Activated CD4-positive, alpha-beta T cell treated with anti-CD3 and anti-CD28 coated beads, Interleukin-2, amount 10 ng/mL, durations not matched to agents 7 days and 5 days (primary cell): Measurements from ENCODE around the gene TTC28. TPM values are rescaled to one million over a fixed set of nuclear protein-coding genes. Genes with fewer than 3 reads are reported as not detected.

Source experiments
- CTCF ChIA-PET: fragments of 350-600 bp; sonication (Branson Sonifier 250); formaldehyde crosslinking; loops from one replicate; lab custom pipeline; 2021; ENCODE audit warnings: antibody characterized with exemption; lab: Charles Lee
- POLR2A ChIA-PET: fragments of 350-600 bp; sonication (Branson Sonifier 250); formaldehyde crosslinking; loops from one replicate; lab custom pipeline; 2021; ENCODE audit warnings: antibody characterized with exemption; lab: Charles Lee
- DNase-seq: peaks from one replicate; pipeline ENCODE4 v3.0.0-alpha.2; 2020
- H3K27ac Mint-ChIP-seq: one replicate; pipeline ENCODE4 v1.8.0; 2021; ENCODE audit warnings: mild to moderate bottlenecking, moderate library complexity, mixed read lengths
- H3K27me3 Mint-ChIP-seq: one replicate; pipeline ENCODE4 v1.8.0; 2021; ENCODE audit warnings: mixed read lengths
- H3K36me3 Mint-ChIP-seq: one replicate; pipeline ENCODE4 v1.8.0; 2021; ENCODE audit warnings: low read depth, mixed read lengths
- H3K4me1 Mint-ChIP-seq: one replicate; pipeline ENCODE4 v1.8.0; 2021; ENCODE audit warnings: mixed read lengths
- H3K4me3 Mint-ChIP-seq: one replicate; pipeline ENCODE4 v1.8.0; 2021; ENCODE audit warnings: mild to moderate bottlenecking, moderate library complexity, mixed read lengths
- H3K9me3 Mint-ChIP-seq: one replicate; pipeline ENCODE4 v1.8.0; 2021; ENCODE audit warnings: mixed read lengths
- total RNA-seq, 2 experiments: library from RNA; stranded (reverse); gene quantifications; one replicate each; pipeline ENCODE4 v1.2.3, GENCODE V29; 2021

Gene TTC28
- total RNA-seq, 2 experiments from 2014 or later = 0.74 to 1.2 TPM

DNA sequence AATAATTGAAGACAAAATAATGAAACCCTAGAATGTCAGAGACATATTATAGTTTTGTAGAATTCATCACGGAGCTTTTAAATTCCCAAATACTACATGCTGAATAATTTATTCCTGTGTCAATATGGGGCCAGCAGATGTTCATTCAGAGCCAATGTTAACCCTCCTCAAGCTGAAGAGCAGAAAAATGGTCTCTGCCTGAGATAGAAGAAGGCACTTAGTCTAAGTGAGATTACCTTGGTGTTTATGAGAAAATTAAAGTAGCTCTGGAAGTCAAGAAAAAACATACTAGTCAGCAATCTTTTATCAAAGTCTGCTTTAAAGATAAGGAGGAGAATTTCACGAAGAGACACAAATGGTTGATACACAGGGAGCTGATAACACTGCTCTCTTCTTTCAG, 328.2 kb downstream of the TTC28 start:
- Mint-ChIP-seq H3K4me1 (no peaks in the 10 kb centered on the region), H3K27me3 (peaks cover 1% of the 10 kb centered on the region), H3K9me3 (no peaks in the 10 kb centered on the region), H3K27ac (no peak overlapping the region), H3K36me3 (no peaks in the 10 kb centered on the region), H3K4me3 (no peak overlapping the region)
- no peak for DNase-seq
- ChIA-PET POLR2A (no interaction called here), CTCF (interaction anchor here (1.4 kb wide), 1 partner anchor 8 kb away, joined by 3 read pairs; no protein-coding TSS in a partner anchor)

DNA sequence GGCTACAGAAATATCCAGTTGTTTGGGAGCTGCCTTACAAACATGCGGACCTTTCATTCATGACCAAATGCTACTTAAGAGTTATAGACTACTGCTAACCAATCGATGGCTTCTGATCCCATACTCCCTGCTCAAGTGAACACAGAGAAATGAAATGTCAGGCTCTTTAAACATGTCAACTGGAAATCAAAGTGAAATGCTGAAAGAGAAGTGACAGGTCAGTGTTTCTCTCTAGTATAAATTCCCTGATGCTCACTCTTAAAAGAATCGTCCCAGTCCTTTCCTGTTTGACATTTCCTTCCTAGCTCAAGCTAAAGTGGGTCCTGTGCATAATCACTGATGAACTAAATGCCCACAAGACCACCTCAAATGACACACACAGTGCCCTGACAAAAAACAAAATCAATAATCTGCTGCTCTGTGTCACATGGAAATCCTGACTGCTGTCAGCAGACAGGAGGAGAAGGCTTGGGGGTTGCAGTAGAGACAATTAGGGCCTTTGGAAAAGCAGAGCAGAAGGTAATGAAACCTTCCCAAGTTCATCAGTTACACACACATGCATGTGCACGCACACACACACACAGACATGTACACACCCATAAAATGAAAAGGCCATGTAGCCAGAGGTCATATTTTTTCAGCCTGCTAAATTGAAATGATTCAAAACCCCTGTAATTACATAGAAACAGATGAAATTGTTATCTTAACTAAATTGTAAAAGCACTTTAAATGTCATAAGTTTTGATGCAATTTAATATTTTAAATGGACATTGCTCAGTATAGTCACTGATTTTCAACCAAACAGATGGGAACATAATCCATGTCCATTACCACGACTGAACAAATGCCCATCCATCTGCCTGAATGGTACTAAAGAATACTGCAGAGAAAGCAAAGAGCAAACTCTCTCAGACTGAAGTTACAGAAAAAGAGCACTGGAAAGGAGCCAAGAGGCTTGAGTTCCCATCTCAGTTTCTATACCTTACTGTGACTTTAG, 330.7 kb downstream of the TTC28 start:
- no peaks in the 10 kb centered on the region for H3K9me3 Mint-ChIP-seq
- CTCF ChIA-PET = interaction anchor here (0.8 kb wide), 1 partner anchor 20 kb away, joined by 3 read pairs; no protein-coding TSS in a partner anchor
- H3K27me3 Mint-ChIP-seq = no peaks in the 10 kb centered on the region
- no peak overlapping the region for H3K4me3 Mint-ChIP-seq
- POLR2A ChIA-PET = no interaction called here
- no peak for DNase-seq
- H3K27ac Mint-ChIP-seq = no peak overlapping the region
- no peaks in the 10 kb centered on the region for H3K4me1 Mint-ChIP-seq
- H3K36me3 Mint-ChIP-seq = no peaks in the 10 kb centered on the region

DNA sequence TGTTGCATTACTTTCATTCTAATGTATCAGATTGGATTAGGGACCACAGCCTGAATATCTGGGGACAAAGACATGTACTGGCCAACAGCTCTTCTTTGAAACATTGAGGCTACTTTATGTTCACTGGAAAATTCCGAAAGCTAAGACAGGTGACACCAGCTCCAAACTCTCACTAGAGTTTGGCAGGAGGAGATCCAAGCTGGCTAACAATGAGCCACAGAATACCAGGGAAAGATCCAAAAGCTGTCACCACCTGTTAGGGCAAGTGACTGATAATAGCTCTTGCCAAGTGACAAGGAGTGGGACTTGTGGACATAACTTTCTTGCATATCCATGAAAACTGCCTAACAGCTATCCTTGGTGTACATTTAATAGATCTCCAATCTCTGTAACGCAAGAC, 333.3 kb downstream of the TTC28 start:
- Mint-ChIP-seq H3K9me3 (no peaks in the 10 kb centered on the region), H3K4me3 (no peak overlapping the region), H3K36me3 (no peaks in the 10 kb centered on the region), H3K4me1 (no peaks in the 10 kb centered on the region), H3K27me3 (no peaks in the 10 kb centered on the region), H3K27ac (no peak overlapping the region)
- no peak for DNase-seq
- ChIA-PET CTCF (interaction anchor here (1.2 kb wide), 1 partner anchor 14 kb away, joined by 3 read pairs; no protein-coding TSS in a partner anchor), POLR2A (no interaction called here)

DNA sequence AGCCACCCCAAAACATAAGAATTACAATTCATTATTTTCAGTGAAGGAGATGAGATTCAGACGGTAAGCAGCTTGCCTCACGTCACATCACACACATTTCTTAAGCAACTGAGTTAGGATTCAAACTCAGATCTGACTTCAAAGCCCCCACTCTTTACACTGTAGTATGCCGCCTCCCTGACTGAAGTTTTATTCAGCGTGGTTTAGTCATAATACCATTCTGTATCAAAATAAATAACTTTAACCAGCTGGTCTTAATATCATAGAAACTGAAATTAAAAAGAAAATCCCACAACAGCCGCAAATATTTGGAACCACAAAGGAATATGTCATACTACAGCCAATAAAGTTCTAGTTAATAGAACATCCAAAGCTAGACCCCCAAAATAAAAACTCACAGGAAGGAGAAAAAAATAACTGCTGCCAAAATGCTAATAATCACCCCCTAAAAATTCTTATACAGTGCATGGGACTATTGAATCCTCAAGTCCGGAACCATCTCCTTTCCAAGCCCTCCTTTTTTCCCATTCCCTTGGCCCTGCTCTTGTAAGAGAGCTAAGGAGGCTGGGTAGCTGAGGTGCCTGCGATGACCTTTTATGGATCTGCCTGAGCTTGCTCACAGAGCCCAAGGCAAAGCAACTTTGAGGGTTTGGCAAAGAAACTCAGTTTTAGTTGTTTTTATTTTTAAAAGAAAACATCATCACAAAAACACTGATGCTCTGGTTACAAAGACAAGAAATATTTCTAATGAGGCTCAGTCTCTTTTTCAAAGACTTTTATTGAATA, 334.5 kb downstream of the TTC28 start:
- Mint-ChIP-seq H3K36me3 (no peaks in the 10 kb centered on the region), H3K4me3 (no peak overlapping the region), H3K4me1 (no peaks in the 10 kb centered on the region), H3K9me3 (peaks cover under 1% of the 10 kb centered on the region), H3K27me3 (no peaks in the 10 kb centered on the region), H3K27ac (no peak overlapping the region)
- DNase-seq = no peak
- POLR2A ChIA-PET = no interaction called here
- CTCF ChIA-PET = no interaction called here

DNA sequence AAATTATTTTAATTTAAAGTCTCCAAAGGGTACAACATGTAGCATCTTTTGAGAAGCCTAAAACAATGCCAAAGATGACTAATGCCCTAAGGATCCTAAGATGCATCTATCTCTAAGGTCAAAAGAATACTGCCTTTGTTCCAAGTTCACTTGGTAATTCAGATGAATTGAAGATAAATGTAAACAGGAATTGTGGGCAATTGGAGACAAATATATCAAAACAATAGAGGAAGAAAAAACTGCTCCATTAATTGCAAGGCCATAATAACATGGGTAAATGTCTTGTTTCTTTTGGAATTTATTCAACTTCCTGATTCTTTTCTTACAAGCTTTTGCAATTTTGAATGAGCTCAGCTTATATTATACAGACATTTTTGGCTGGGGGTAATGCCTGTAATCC, 338.6 kb downstream of the TTC28 start:
- H3K4me3 Mint-ChIP-seq = no peak overlapping the region
- H3K36me3 Mint-ChIP-seq = no peaks in the 10 kb centered on the region
- H3K27me3 Mint-ChIP-seq = peaks cover 6% of the 10 kb centered on the region
- H3K4me1 Mint-ChIP-seq = no peaks in the 10 kb centered on the region
- peaks cover 4% of the 10 kb centered on the region for H3K9me3 Mint-ChIP-seq
- no peak overlapping the region for H3K27ac Mint-ChIP-seq
- CTCF ChIA-PET = no interaction called here
- DNase-seq = no peak
- POLR2A ChIA-PET = no interaction called here

DNA sequence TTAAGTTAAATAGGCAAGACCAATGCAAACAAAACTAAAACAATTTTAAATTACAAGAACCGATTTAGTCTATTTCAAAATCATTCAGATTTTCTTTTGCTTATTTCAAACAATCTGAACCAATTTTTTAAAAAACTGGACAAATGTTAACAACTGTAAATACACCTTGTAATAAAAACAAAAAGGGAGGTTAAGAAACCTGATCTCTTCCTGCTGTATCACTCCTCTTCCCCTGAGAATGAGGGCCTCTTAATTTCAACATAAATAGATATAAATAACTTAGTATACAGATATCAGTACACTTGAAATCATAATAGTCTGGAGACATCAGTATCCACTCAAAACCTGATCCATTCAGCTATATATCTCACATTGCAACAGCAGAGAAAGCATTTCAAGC, 346.6 kb downstream of the TTC28 start:
- Mint-ChIP-seq H3K4me1 (peaks cover 12% of the 10 kb centered on the region), H3K27ac (no peak overlapping the region), H3K9me3 (peaks cover 4% of the 10 kb centered on the region), H3K27me3 (peaks cover 6% of the 10 kb centered on the region), H3K36me3 (no peaks in the 10 kb centered on the region), H3K4me3 (no peak overlapping the region)
- no peak for DNase-seq
- CTCF ChIA-PET = no interaction called here
- POLR2A ChIA-PET = no interaction called here

DNA sequence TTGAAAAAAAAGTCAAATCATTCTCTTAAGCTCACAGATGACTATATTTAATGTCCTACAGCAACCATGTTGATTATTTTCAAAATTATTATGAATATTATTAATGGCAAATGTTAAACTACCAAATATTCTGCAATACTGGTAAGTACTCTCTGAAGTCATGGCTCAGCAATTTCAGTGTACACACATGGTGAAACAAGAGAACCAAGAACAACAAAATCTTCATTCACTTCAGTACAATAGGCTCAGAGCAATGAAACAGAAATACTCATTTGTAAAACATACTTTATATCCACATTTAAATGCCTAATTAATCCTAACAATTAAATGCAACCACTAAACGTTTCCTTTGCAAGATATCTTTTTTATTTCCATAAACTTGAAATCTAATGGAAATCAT, 347.2 kb downstream of the TTC28 start:
- peaks cover 12% of the 10 kb centered on the region for H3K4me1 Mint-ChIP-seq
- CTCF ChIA-PET = no interaction called here

DNA sequence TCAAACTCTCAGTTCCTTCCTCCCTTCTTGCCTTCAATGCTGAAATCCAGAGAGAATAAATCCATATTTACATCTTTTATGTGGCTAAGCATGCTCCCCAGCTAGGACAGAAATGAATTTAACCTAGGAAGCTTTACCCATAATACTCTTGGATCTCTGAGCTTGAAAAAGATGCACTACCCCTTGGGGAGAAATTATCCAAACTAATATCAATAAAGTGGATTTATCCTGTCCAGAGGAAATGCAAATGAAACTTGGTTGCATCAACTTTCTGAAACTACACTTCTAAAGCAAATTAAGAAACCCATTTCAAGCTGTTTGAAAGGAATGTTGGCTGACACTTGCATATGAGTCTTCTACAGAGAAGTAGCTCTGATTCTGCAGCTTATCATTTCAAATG, 347.9 kb downstream of the TTC28 start:
- Mint-ChIP-seq H3K4me3 (no peak overlapping the region), H3K4me1 (peaks cover 12% of the 10 kb centered on the region), H3K9me3 (peaks cover 4% of the 10 kb centered on the region), H3K36me3 (no peaks in the 10 kb centered on the region), H3K27ac (no peak overlapping the region), H3K27me3 (peaks cover 5% of the 10 kb centered on the region)
- CTCF ChIA-PET = no interaction called here
- no peak for DNase-seq
- POLR2A ChIA-PET = no interaction called here

More for the DNA sequence above, 347.2 kb downstream of the TTC28 start:
- DNase-seq = no peak
- H3K27ac Mint-ChIP-seq = no peak overlapping the region
- H3K27me3 Mint-ChIP-seq = peaks cover 5% of the 10 kb centered on the region
- POLR2A ChIA-PET = no interaction called here
- no peak overlapping the region for H3K4me3 Mint-ChIP-seq
- H3K9me3 Mint-ChIP-seq = peaks cover 4% of the 10 kb centered on the region
- no peaks in the 10 kb centered on the region for H3K36me3 Mint-ChIP-seq

DNA sequence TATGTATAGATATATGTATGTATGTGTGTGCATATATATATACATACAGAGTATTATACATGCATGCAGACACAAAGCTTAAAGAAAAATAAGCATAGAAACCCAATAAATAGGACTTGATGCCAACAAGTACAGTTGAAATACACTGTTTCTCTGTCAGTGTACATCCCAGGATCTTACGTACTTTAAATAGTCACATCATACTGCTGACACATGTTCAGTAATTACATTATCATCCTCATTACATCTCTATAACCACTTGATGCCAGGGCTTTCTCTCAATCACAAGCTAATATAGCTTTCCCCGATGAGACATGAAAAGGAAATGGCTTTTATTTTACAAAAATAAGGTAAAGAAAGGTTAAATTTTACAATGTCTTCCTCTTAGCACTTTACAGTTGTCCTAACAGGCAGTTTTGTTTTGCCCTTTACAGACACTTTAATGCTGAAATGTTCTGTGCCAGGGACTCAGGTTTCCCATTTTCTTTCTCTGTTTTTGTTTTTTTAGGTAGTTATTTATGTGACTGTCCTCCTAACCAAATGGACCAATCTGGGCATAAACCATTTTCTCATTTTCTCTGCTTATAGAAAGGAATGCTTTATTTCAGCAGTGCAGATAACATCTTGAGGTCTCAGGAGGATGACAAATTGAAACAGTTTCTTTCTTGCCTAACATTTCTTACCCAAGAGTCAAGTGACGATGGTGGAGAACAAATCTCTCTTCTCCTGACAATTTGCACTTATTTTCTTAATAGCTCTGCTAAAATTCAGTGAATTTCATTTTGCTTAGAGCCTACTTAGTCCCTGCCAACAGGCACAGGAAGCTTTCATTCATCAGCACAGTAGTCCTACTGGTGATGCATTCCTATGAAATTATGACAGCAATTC, 350.2 kb downstream of the TTC28 start:
- Mint-ChIP-seq H3K27ac (no peak overlapping the region), H3K27me3 (peaks cover 2% of the 10 kb centered on the region), H3K9me3 (peaks cover 1% of the 10 kb centered on the region), H3K4me3 (no peak overlapping the region), H3K4me1 (peaks cover 12% of the 10 kb centered on the region), H3K36me3 (peaks cover 1% of the 10 kb centered on the region)
- no peak for DNase-seq
- ChIA-PET CTCF (interaction anchor here (0.6 to 1.2 kb wide), 2 partner anchors 18 to 28 kb away, joined by 3 read pairs; no protein-coding TSS in a partner anchor), POLR2A (no interaction called here)

DNA sequence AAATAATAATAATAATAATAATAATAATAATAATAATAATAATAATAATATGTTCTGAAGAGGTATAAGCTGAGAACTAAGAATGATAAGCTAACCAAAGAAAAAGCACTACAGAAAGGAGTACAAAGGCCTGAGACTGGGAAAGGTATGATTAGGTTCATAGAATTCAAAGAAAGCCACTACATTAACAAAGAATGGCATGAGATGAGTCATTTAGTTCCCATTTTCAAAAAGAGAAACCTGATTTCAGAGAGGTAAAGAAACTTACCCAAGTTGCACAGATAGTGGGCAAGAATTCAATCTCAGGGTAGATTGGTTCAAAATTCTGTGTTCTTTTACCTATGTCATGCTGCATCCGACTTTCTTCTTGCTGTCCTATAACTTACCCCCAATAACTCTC, 350.9 kb downstream of the TTC28 start:
- POLR2A ChIA-PET = no interaction called here

DNA sequence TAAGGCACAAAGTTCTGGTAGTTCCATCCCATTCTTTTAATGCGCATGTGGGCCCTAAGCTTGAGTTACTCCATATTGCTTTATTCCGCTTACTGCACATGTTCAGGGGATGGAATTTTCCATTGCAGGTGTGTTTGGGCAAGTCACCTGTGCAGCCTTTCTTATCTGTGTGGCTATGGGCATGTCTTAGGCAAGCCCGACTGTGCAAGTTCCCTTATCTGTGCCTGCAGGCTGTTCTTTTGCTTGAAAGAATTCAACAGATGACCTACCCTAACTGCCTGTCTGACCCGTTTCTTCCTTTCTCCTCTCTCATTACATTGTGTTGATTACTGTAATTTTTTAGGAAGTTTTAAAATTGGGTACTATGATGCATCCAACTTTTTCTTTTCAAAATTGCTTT, 363.6 kb downstream of the TTC28 start:
- no peaks in the 10 kb centered on the region for H3K36me3 Mint-ChIP-seq
- ChIA-PET POLR2A (no interaction called here), CTCF (no interaction called here)
- no peak overlapping the region for H3K27ac Mint-ChIP-seq
- H3K27me3 Mint-ChIP-seq = no peaks in the 10 kb centered on the region
- DNase-seq = no peak
- no peaks in the 10 kb centered on the region for H3K4me1 Mint-ChIP-seq
- peaks cover 4% of the 10 kb centered on the region for H3K9me3 Mint-ChIP-seq
- H3K4me3 Mint-ChIP-seq = no peak overlapping the region

More for the DNA sequence above, 350.9 kb downstream of the TTC28 start:
- Mint-ChIP-seq H3K4me1 (peaks cover 12% of the 10 kb centered on the region), H3K27ac (no peak overlapping the region), H3K27me3 (peaks cover 2% of the 10 kb centered on the region), H3K9me3 (no peaks in the 10 kb centered on the region), H3K4me3 (no peak overlapping the region), H3K36me3 (peaks cover 1% of the 10 kb centered on the region)
- no peak for DNase-seq
- CTCF ChIA-PET = interaction anchor here (0.9 to 1.2 kb wide), 2 partner anchors 19 to 29 kb away, joined by 3 read pairs; no protein-coding TSS in a partner anchor

DNA sequence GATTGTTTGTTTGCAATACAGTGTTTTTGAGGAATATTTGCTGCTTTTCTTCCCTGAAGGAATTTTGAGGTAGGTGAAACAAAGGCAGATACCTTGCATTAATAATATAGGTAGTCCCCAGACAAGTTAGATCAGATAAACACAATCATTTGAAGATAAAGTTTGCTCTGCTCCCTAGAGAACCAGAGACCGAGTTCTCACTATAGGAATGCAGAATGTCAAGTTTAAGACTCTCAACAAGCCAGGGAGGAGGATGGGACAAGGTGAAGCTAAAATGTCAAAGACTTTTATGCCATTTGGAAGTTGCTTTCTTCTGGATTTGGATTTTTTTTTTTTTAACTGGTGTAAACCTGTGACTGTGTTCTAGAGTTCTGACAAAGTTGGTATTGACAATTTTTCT, 364.7 kb downstream of the TTC28 start:
- Mint-ChIP-seq H3K27ac (no peak overlapping the region), H3K27me3 (no peaks in the 10 kb centered on the region), H3K4me1 (no peaks in the 10 kb centered on the region), H3K36me3 (no peaks in the 10 kb centered on the region), H3K9me3 (peaks cover 4% of the 10 kb centered on the region), H3K4me3 (no peak overlapping the region)
- DNase-seq = no peak
- CTCF ChIA-PET = interaction anchor here (1.5 kb wide), 1 partner anchor 12 kb away, joined by 3 read pairs; no protein-coding TSS in a partner anchor
- POLR2A ChIA-PET = no interaction called here
